ENCODE measurements around the gene ETS1. TPM values are rescaled to one million over a fixed set of nuclear protein-coding genes. Genes with fewer than 3 reads are reported as not detected.

Gene ETS1
- total RNA-seq, 1 donor from 2014 or later = 0.54 TPM

DNA sequence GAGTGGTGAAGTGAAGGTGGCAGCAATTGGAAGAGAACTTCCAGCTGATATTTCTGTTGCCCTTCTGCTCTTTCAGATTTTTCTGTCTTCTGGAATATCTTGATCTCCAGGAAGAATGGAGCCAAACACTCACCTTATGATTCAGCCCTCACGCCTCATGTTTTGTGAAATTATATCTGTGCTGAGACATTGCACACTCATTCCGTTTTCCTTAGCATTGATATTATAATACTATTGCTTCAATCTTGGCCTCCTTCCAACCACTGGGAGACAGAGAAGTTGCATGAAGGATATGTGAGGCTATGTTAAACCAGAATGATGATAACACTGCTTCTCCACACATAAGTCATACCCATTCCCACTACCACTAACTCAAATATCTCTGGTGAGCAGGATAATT is 177.9 kb downstream of the ETS1 start:
- DNase-seq (ENCODE audit: low spot score) = no peak
- Histone ChIP-seq H3K4me1 (no peaks in the 10 kb centered on the region), H3K9ac (no peak overlapping the region), H3K79me2 (ENCODE audit: low read depth) (no peaks in the 10 kb centered on the region), H3K27ac (no peak overlapping the region), H3K9me3 (ENCODE audit: low read depth) (no peaks in the 10 kb centered on the region), H4K20me1 (ENCODE audit: low read depth) (no peaks in the 10 kb centered on the region), H2AFZ (replicated peaks) (no peak overlapping the region), H3K4me3 (no peak overlapping the region), H3K4me2 (no peak overlapping the region), H3F3A (ENCODE audit: low read depth) (no peaks in the 10 kb centered on the region), H3K36me3 (no peaks in the 10 kb centered on the region), H3K27me3 (no peaks in the 10 kb centered on the region)
- Mint-ChIP-seq H3K4me1 (peaks cover 10% of the 10 kb centered on the region), H3K27ac (no peak overlapping the region), H3K36me3 (no peaks in the 10 kb centered on the region), H3K4me3 (no peak overlapping the region), H3K27me3 (ENCODE audit: insufficient read depth, low read depth) (peaks cover 2% of the 10 kb centered on the region), H3K9me3 (no peaks in the 10 kb centered on the region)
- TF ChIP-seq, protein P1, sequence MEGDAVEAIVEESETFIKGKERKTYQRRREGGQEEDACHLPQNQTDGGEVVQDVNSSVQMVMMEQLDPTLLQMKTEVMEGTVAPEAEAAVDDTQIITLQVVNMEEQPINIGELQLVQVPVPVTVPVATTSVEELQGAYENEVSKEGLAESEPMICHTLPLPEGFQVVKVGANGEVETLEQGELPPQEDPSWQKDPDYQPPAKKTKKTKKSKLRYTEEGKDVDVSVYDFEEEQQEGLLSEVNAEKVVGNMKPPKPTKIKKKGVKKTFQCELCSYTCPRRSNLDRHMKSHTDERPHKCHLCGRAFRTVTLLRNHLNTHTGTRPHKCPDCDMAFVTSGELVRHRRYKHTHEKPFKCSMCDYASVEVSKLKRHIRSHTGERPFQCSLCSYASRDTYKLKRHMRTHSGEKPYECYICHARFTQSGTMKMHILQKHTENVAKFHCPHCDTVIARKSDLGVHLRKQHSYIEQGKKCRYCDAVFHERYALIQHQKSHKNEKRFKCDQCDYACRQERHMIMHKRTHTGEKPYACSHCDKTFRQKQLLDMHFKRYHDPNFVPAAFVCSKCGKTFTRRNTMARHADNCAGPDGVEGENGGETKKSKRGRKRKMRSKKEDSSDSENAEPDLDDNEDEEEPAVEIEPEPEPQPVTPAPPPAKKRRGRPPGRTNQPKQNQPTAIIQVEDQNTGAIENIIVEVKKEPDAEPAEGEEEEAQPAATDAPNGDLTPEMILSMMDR (IDR thresholded peaks at IDR 0.05) = no peak
- TF ChIP-seq EZH2 (IDR thresholded peaks at IDR 0.05) (no peak), EZH2phosphoT487 (IDR thresholded peaks at IDR 0.05) (no peak)

Small RNA genes within 50 kb of the gene (microRNA-seq; reads per million reads assigned to microRNA genes)
- not detected for gene MIR6090

Small RNA genes within 50 kb of the gene (small RNA-seq; reads per million reads assigned to genes)
- gene MIR6090 = not detected

Other genes with a start within 250 kb of the ETS1 start
- not detected in 2 replicates for gene FLI1, start 106.5 kb upstream of the ETS1 start, total RNA-seq (ENCODE audit: low replicate concordance)